ENCODE data around the gene RYR3. TPM values are rescaled to one million over a fixed set of nuclear protein-coding genes. Genes with fewer than 3 reads are reported as not detected.
A peak's percentile ranks its signal among the peaks of the same experiment; 100 is the strongest.

Gene RYR3
- total RNA-seq, 1 experiment from 2014 or later = 0.69 TPM

- H3K4me3 ChIP-seq (ENCODE audit: insufficient read depth, low read depth, low read length) = no peak overlapping the region
- no peaks in the 10 kb centered on the region for H3K27me3 ChIP-seq (ENCODE audit: control insufficient read depth, insufficient read depth, low read length)
- no peak for DNase-seq
- no peaks in the 10 kb centered on the region for H3K36me3 ChIP-seq (replicated peaks; ENCODE audit: control insufficient read depth, insufficient read depth, low read length)
These were observed 368.3 kb downstream of the RYR3 start for GRCh38 chr15:33679061-33679460.

- no peak for DNase-seq
- Histone ChIP-seq H3K4me3 (ENCODE audit: insufficient read depth, low read depth, low read length) (no peak overlapping the region), H3K36me3 (replicated peaks; ENCODE audit: control insufficient read depth, insufficient read depth, low read length) (no peaks in the 10 kb centered on the region), H3K27me3 (ENCODE audit: control insufficient read depth, insufficient read depth, low read length) (no peaks in the 10 kb centered on the region)
These were observed 369.6 kb downstream of the RYR3 start for GRCh38 chr15:33680336-33680735.

GRCh38 chr15:33693166-33693800 is 382.5 kb downstream of the RYR3 start:
- no peaks in the 10 kb centered on the region for H3K36me3 ChIP-seq (replicated peaks; ENCODE audit: control insufficient read depth, insufficient read depth, low read length)
- no peak for DNase-seq

GRCh38 chr15:33698126-33698525 is 387.4 kb downstream of the RYR3 start:
- Histone ChIP-seq H3K27me3 (ENCODE audit: control insufficient read depth, insufficient read depth, low read length) (no peaks in the 10 kb centered on the region), H3K36me3 (replicated peaks; ENCODE audit: control insufficient read depth, insufficient read depth, low read length) (no peaks in the 10 kb centered on the region), H3K4me3 (ENCODE audit: insufficient read depth, low read depth, low read length) (no peak overlapping the region)
- no peak for DNase-seq

More at GRCh38 chr15:33693166-33693800, 382.5 kb downstream of the RYR3 start:
- Histone ChIP-seq H3K27me3 (ENCODE audit: control insufficient read depth, insufficient read depth, low read length) (no peaks in the 10 kb centered on the region), H3K4me3 (ENCODE audit: insufficient read depth, low read depth, low read length) (no peak overlapping the region)

- no peak overlapping the region for H3K4me3 ChIP-seq (ENCODE audit: insufficient read depth, low read depth, low read length)
- no peak for DNase-seq
These were observed 388.4 kb downstream of the RYR3 start for GRCh38 chr15:33699145-33699544.

GRCh38 chr15:33699691-33700447 is 389.1 kb downstream of the RYR3 start:
- peak; percentile 33 for DNase-seq
- no peaks in the 10 kb centered on the region for H3K27me3 ChIP-seq (ENCODE audit: control insufficient read depth, insufficient read depth, low read length)
- no peaks in the 10 kb centered on the region for H3K36me3 ChIP-seq (replicated peaks; ENCODE audit: control insufficient read depth, insufficient read depth, low read length)
- H3K4me3 ChIP-seq (ENCODE audit: insufficient read depth, low read depth, low read length) = no peak overlapping the region

More at GRCh38 chr15:33699145-33699544, 388.4 kb downstream of the RYR3 start:
- H3K36me3 ChIP-seq (replicated peaks; ENCODE audit: control insufficient read depth, insufficient read depth, low read length) = no peaks in the 10 kb centered on the region
- H3K27me3 ChIP-seq (ENCODE audit: control insufficient read depth, insufficient read depth, low read length) = no peaks in the 10 kb centered on the region

- H3K27me3 ChIP-seq (ENCODE audit: control insufficient read depth, insufficient read depth, low read length) = no peaks in the 10 kb centered on the region
- DNase-seq = peak; percentile 63
- H3K36me3 ChIP-seq (replicated peaks; ENCODE audit: control insufficient read depth, insufficient read depth, low read length) = no peaks in the 10 kb centered on the region
- H3K4me3 ChIP-seq (ENCODE audit: insufficient read depth, low read depth, low read length) = no peak overlapping the region
These were observed 390.0 kb downstream of the RYR3 start for GRCh38 chr15:33700695-33701303.

GRCh38 chr15:33701304-33701696 is 390.5 kb downstream of the RYR3 start:
- H3K27me3 ChIP-seq (ENCODE audit: control insufficient read depth, insufficient read depth, low read length) = no peaks in the 10 kb centered on the region
- H3K36me3 ChIP-seq (replicated peaks; ENCODE audit: control insufficient read depth, insufficient read depth, low read length) = no peaks in the 10 kb centered on the region
- DNase-seq = no peak
- H3K4me3 ChIP-seq (ENCODE audit: insufficient read depth, low read depth, low read length) = no peak overlapping the region

GRCh38 chr15:33706173-33706572 is 395.4 kb downstream of the RYR3 start:
- DNase-seq = no peak
- Histone ChIP-seq H3K4me3 (ENCODE audit: insufficient read depth, low read depth, low read length) (no peak overlapping the region), H3K36me3 (replicated peaks; ENCODE audit: control insufficient read depth, insufficient read depth, low read length) (no peaks in the 10 kb centered on the region)

GRCh38 chr15:33710748-33711147 is 400.0 kb downstream of the RYR3 start:
- Histone ChIP-seq H3K27me3 (ENCODE audit: control insufficient read depth, insufficient read depth, low read length) (no peaks in the 10 kb centered on the region), H3K36me3 (replicated peaks; ENCODE audit: control insufficient read depth, insufficient read depth, low read length) (no peaks in the 10 kb centered on the region), H3K4me3 (ENCODE audit: insufficient read depth, low read depth, low read length) (no peak overlapping the region)
- no peak for DNase-seq

More at GRCh38 chr15:33706173-33706572, 395.4 kb downstream of the RYR3 start:
- no peaks in the 10 kb centered on the region for H3K27me3 ChIP-seq (ENCODE audit: control insufficient read depth, insufficient read depth, low read length)

GRCh38 chr15:33716025-33716424 is 405.3 kb downstream of the RYR3 start:
- Histone ChIP-seq H3K4me3 (ENCODE audit: insufficient read depth, low read depth, low read length) (no peak overlapping the region), H3K36me3 (replicated peaks; ENCODE audit: control insufficient read depth, insufficient read depth, low read length) (no peaks in the 10 kb centered on the region), H3K27me3 (ENCODE audit: control insufficient read depth, insufficient read depth, low read length) (no peaks in the 10 kb centered on the region)
- no peak for DNase-seq

GRCh38 chr15:33720952-33721351 is 410.2 kb downstream of the RYR3 start:
- DNase-seq = no peak
- H3K36me3 ChIP-seq (replicated peaks; ENCODE audit: control insufficient read depth, insufficient read depth, low read length) = no peaks in the 10 kb centered on the region
- H3K27me3 ChIP-seq (ENCODE audit: control insufficient read depth, insufficient read depth, low read length) = no peaks in the 10 kb centered on the region
- H3K4me3 ChIP-seq (ENCODE audit: insufficient read depth, low read depth, low read length) = no peak overlapping the region

- no peak for DNase-seq
- Histone ChIP-seq H3K4me3 (ENCODE audit: insufficient read depth, low read depth, low read length) (no peak overlapping the region), H3K27me3 (ENCODE audit: control insufficient read depth, insufficient read depth, low read length) (no peaks in the 10 kb centered on the region), H3K36me3 (replicated peaks; ENCODE audit: control insufficient read depth, insufficient read depth, low read length) (no peaks in the 10 kb centered on the region)
These were observed 411.4 kb downstream of the RYR3 start for GRCh38 chr15:33722005-33722672.

GRCh38 chr15:33722673-33723015 is 411.9 kb downstream of the RYR3 start:
- no peaks in the 10 kb centered on the region for H3K36me3 ChIP-seq (replicated peaks; ENCODE audit: control insufficient read depth, insufficient read depth, low read length)
- H3K4me3 ChIP-seq (ENCODE audit: insufficient read depth, low read depth, low read length) = no peak overlapping the region
- DNase-seq = no peak
- no peaks in the 10 kb centered on the region for H3K27me3 ChIP-seq (ENCODE audit: control insufficient read depth, insufficient read depth, low read length)

Measured in H7 (cell line).